Measurements from ENCODE around the gene PDLIM7. TPM values are rescaled to one million over a fixed set of nuclear protein-coding genes. Genes with fewer than 3 reads are reported as not detected.

PDLIM7 gene
- total RNA-seq, 2 donors from 2014 or later, result 196 to 241 TPM

DNA sequence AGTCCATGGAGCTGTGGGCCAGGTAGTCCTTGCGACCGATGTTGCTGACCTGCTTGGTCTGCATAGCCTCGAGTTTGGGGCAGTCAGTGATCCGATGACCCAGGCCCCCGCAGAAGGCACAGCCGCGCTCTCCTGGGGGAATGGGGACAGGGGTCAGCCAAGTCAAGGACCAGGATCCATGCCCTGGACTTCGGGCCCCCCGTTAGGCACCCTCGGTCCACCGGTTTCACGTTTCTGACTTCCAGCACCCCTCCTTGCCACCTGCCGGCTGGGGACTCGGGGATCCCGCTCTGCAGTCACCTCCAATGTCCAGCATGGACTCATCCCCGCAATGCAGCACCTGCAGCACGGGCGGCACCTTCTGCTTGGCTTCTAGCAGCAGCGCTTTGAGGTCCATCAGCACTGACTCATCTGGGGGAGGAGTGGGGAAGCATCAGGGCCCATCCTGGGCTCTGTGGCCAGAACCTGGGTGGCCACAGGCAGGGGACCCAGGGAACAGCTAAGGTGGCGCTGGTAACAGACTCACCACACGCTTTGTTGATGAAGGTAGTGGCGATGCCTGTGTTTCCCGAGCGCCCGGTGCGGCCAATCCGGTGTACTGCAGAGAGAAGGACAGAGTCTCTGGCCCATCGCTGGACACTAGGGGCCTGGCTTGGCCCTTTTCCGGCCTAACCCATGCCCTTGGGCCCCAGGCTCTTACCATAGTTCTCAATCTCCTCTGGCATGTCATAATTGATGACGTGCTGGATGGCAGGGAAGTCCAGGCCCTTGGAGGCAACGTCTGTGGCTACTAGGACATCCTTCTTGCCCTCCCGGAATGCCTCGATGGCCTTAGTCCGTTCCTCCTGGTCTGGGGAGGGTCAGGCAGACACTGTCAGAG is 14.6 kb upstream of the PDLIM7 start:
- Histone ChIP-seq H3K4me1 (ENCODE audit: control insufficient read depth, insufficient read depth, low read length) (peaks cover 4% of the 10 kb centered on the region), H3K27me3 (ENCODE audit: control insufficient read depth, insufficient read depth, low read length, poor library complexity, severe bottlenecking) (no peaks in the 10 kb centered on the region), H3K9ac (ENCODE audit: extremely low read depth, low read length, poor library complexity, severe bottlenecking) (no peak overlapping the region), H3K27ac (ENCODE audit: low read depth, low read length) (no peak overlapping the region), H3K4me3 (ENCODE audit: low read length) (no peak overlapping the region), H3K9me3 (ENCODE audit: control insufficient read depth, low read length) (no peaks in the 10 kb centered on the region), H3K36me3 (ENCODE audit: control insufficient read depth, insufficient read depth, low read length) (peaks cover 63% of the 10 kb centered on the region)
- H3K36me3 Mint-ChIP-seq (ENCODE audit: low read depth), result peaks cover 55% of the 10 kb centered on the region
- no peak overlapping the region for H3K4me3 Mint-ChIP-seq
- TF ChIP-seq, protein P1, sequence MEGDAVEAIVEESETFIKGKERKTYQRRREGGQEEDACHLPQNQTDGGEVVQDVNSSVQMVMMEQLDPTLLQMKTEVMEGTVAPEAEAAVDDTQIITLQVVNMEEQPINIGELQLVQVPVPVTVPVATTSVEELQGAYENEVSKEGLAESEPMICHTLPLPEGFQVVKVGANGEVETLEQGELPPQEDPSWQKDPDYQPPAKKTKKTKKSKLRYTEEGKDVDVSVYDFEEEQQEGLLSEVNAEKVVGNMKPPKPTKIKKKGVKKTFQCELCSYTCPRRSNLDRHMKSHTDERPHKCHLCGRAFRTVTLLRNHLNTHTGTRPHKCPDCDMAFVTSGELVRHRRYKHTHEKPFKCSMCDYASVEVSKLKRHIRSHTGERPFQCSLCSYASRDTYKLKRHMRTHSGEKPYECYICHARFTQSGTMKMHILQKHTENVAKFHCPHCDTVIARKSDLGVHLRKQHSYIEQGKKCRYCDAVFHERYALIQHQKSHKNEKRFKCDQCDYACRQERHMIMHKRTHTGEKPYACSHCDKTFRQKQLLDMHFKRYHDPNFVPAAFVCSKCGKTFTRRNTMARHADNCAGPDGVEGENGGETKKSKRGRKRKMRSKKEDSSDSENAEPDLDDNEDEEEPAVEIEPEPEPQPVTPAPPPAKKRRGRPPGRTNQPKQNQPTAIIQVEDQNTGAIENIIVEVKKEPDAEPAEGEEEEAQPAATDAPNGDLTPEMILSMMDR (conservative IDR thresholded peaks at IDR 0.05), result no peak
- DNase-seq, result no peak
- H3K9me3 Mint-ChIP-seq, result no peaks in the 10 kb centered on the region
- no peaks in the 10 kb centered on the region for H3K27me3 Mint-ChIP-seq (ENCODE audit: insufficient read depth)
- H3K4me1 Mint-ChIP-seq, result peaks cover 14% of the 10 kb centered on the region
- WGBS, 2 experiments (ENCODE audit: insufficient coverage in 1 of 2, insufficient read length in 1 of 2), result 95 to 96% methylated on average over 14 to 34 of the region's 34 CpGs
- no peak overlapping the region for H3K27ac Mint-ChIP-seq

DNA sequence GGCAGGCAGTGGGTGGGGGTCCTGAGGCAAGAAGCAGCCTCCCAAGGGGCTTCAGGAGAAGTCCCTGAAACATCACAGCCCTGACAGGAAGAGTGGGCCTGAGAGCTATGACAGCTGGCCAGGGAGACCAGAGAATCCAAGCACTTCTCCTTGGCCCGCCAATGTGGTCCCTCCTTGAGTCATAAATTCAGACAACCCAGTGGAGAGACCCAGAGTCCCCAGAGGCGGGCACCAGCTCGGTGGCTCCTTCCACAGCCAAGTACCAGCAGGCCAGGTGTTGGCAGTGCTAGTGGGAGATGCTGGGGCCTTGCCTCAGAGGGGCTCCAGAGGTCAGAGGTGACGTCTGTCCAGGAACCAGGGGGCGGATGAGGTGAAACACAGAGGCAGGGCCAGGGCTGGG is 13.8 kb upstream of the PDLIM7 start:
- Histone ChIP-seq H3K27me3 (ENCODE audit: control insufficient read depth, insufficient read depth, low read length, poor library complexity, severe bottlenecking) (no peaks in the 10 kb centered on the region), H3K4me1 (ENCODE audit: control insufficient read depth, insufficient read depth, low read length) (peaks cover 4% of the 10 kb centered on the region), H3K9me3 (ENCODE audit: control insufficient read depth, low read length) (no peaks in the 10 kb centered on the region), H3K4me3 (ENCODE audit: low read length) (no peak overlapping the region), H3K27ac (ENCODE audit: low read depth, low read length) (no peak overlapping the region), H3K36me3 (ENCODE audit: control insufficient read depth, insufficient read depth, low read length) (peaks cover 63% of the 10 kb centered on the region), H3K9ac (ENCODE audit: extremely low read depth, low read length, poor library complexity, severe bottlenecking) (no peak overlapping the region)
- peaks cover 56% of the 10 kb centered on the region for H3K36me3 Mint-ChIP-seq (ENCODE audit: low read depth)
- no peak for DNase-seq
- 86 to 97% methylated on average over 3 to 5 of the region's 5 CpGs for WGBS, 2 experiments (ENCODE audit: insufficient coverage in 1 of 2, insufficient read length in 1 of 2)
- no peak overlapping the region for H3K27ac Mint-ChIP-seq
- peaks cover 11% of the 10 kb centered on the region for H3K4me1 Mint-ChIP-seq
- H3K9me3 Mint-ChIP-seq, result no peaks in the 10 kb centered on the region
- TF ChIP-seq, protein P1 (conservative IDR thresholded peaks at IDR 0.05), result no peak
- no peak overlapping the region for H3K4me3 Mint-ChIP-seq
- H3K27me3 Mint-ChIP-seq (ENCODE audit: insufficient read depth), result no peaks in the 10 kb centered on the region

DNA sequence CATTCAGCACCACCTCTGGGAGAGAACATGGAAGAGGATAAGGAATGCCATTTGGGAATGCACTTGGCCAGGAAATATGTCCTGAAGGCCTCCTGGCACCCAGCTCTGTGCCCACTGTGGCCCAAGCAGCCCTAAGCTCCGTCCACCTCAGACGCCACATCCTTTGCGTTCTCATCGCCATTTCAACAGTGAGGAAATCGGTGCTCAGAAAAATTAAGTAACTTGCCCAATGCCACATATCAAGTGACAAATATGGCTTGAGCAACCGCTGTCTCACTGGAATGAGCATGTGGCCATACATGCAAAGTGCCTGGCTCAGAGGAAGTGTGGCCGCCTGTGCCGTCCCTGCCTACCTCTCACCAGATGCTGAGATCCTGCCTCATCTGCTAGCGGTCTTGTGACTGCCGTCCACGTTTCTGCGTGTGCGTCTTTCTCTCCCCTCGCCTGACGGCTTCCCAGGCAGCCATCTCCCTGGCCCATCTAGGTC is 13.2 kb upstream of the PDLIM7 start:
- no peak overlapping the region for H3K9ac ChIP-seq (ENCODE audit: extremely low read depth, low read length, poor library complexity, severe bottlenecking)
- no peak overlapping the region for H3K4me3 Mint-ChIP-seq

More for the DNA sequence above, 13.2 kb upstream of the PDLIM7 start:
- peaks cover 4% of the 10 kb centered on the region for H3K4me1 ChIP-seq (ENCODE audit: control insufficient read depth, insufficient read depth, low read length)
- Mint-ChIP-seq H3K9me3 (no peaks in the 10 kb centered on the region), H3K27me3 (ENCODE audit: insufficient read depth) (no peaks in the 10 kb centered on the region), H3K36me3 (ENCODE audit: low read depth) (peaks cover 50% of the 10 kb centered on the region), H3K4me1 (peaks cover 5% of the 10 kb centered on the region), H3K27ac (no peak overlapping the region)
- WGBS, 2 experiments (ENCODE audit: insufficient coverage in 1 of 2, insufficient read length in 1 of 2), result 96 to 97% methylated on average over 14 to 15 of the region's 15 CpGs
- H3K27ac ChIP-seq (ENCODE audit: low read depth, low read length), result no peak overlapping the region
- H3K36me3 ChIP-seq (ENCODE audit: control insufficient read depth, insufficient read depth, low read length), result peaks cover 61% of the 10 kb centered on the region
- DNase-seq, result no peak
- H3K27me3 ChIP-seq (ENCODE audit: control insufficient read depth, insufficient read depth, low read length, poor library complexity, severe bottlenecking), result no peaks in the 10 kb centered on the region
- H3K9me3 ChIP-seq (ENCODE audit: control insufficient read depth, low read length), result no peaks in the 10 kb centered on the region
- no peak overlapping the region for H3K4me3 ChIP-seq (ENCODE audit: low read length)
- TF ChIP-seq, protein P1 (conservative IDR thresholded peaks at IDR 0.05), result no peak

Data from endodermal cell (in vitro differentiated cells).